ENCODE measurements around the gene BICDL2. TPM values are rescaled to one million over a fixed set of nuclear protein-coding genes. Genes with fewer than 3 reads are reported as not detected.

The BICDL2 gene
- total and polyA plus RNA-seq, 2 of the 4 experiments (the other 2 are of a cell fraction) = 0.17 to 0.18 TPM

DNA sequence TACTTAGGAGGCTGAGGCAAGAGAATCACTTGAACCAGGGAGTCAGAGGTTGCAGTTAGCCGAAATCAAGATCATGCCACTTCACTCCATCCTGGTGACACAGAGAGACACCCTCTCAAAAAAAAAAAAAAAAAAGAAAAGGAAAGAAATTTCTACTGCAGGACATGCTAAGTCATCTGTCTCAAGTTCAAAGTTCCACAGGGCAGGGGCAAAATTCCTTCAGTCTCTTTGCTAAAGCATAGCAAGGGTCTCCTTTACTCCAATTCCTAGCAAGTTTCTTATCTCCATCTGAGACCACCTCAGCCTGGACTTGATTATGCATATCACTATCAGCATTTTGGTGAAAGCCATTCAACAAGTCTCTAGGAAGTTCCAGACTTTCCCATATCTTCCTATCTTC, 47.7 kb upstream of the BICDL2 start:
- Histone ChIP-seq H4K5ac (ENCODE audit: low read depth, low read length) (no peak overlapping the region), H3K23ac (ENCODE audit: low read depth, low read length) (no peak overlapping the region), H3K9me1 (ENCODE audit: insufficient read depth, low read length) (no peaks in the 10 kb centered on the region), H2AK9ac (replicated peaks; ENCODE audit: low read depth, low read length, poor library complexity) (no peak overlapping the region), H2BK15ac (ENCODE audit: low read depth, low read length) (no peak overlapping the region), H3K27ac (ENCODE audit: insufficient read depth, low read length) (no peak overlapping the region), H3K79me1 (ENCODE audit: low read depth in 1 of 2, low read length in 2 of 2) (no peaks in the 10 kb centered on the region), H3K4me2 (ENCODE audit: low read depth, low read length) (no peak overlapping the region), H4K8ac (ENCODE audit: low read depth in 2 of 2, low read length in 2 of 2) (no peak overlapping the region), H3K4me3 (ENCODE audit: insufficient read depth, low read depth, low read length) (no peak overlapping the region), H3K9ac (ENCODE audit: low read depth, low read length) (no peak overlapping the region), H3K27me3 (ENCODE audit: control insufficient read depth, insufficient read depth, low read length) (peaks cover 19% of the 10 kb centered on the region), H2BK120ac (ENCODE audit: low read depth, low read length) (no peak overlapping the region), H3K14ac (replicated peaks; ENCODE audit: low read depth, low read length) (no peak overlapping the region), H3K36me3 (ENCODE audit: control insufficient read depth, insufficient read depth, low read length) (no peaks in the 10 kb centered on the region), H3K9me3 (ENCODE audit: control insufficient read depth, insufficient read depth, low read length) (no peaks in the 10 kb centered on the region), H2AFZ (replicated peaks; ENCODE audit: low read length, poor library complexity) (no peak overlapping the region), H3K56ac (ENCODE audit: extremely low read depth, insufficient read depth, low read length) (no peak overlapping the region), H3K4me1 (ENCODE audit: control insufficient read depth, insufficient read depth, low read length) (no peaks in the 10 kb centered on the region), H3K4ac (ENCODE audit: low read depth, low read length) (no peak overlapping the region), H2BK20ac (ENCODE audit: low read depth, low read length) (no peak overlapping the region), H2AK5ac (ENCODE audit: low read depth, low read length) (no peak overlapping the region), H4K20me1 (ENCODE audit: insufficient read depth, low read length) (no peaks in the 10 kb centered on the region), H4K91ac (ENCODE audit: insufficient read depth, low read depth, low read length) (no peak overlapping the region), H3K18ac (ENCODE audit: low read depth, low read length) (no peak overlapping the region), H2BK5ac (ENCODE audit: low read depth, low read length, poor library complexity, severe bottlenecking) (no peak overlapping the region)
- ChIA-PET CTCF (no interaction called here), POLR2A (ENCODE audit: unreplicated experiment) (no interaction called here)
- no CpG with 5 or more reads among the region's 1 CpG for WGBS, 2 experiments (ENCODE audit: extremely low coverage in 2 of 2, insufficient read length in 1 of 2)
- ATAC-seq (ENCODE audit: low read depth) (no peak), DNase-seq (no peak)
- TF ChIP-seq RCOR1 (IDR thresholded peaks at IDR 0.05; ENCODE audit: insufficient replicate concordance, low read length) (no peak), MXI1 (IDR thresholded peaks at IDR 0.05; ENCODE audit: borderline replicate concordance, low read depth, low read length) (no peak), MAZ (IDR thresholded peaks at IDR 0.05; ENCODE audit: borderline replicate concordance, low read depth, low read length) (no peak), CEBPB (IDR thresholded peaks at IDR 0.05; ENCODE audit: low read depth, low read length) (no peak), BHLHE40 (IDR thresholded peaks at IDR 0.05; ENCODE audit: low read depth, low read length) (no peak), CHD1 (IDR thresholded peaks at IDR 0.05; ENCODE audit: low read depth, low read length) (no peak)
- TF ChIP-seq, protein P1, sequence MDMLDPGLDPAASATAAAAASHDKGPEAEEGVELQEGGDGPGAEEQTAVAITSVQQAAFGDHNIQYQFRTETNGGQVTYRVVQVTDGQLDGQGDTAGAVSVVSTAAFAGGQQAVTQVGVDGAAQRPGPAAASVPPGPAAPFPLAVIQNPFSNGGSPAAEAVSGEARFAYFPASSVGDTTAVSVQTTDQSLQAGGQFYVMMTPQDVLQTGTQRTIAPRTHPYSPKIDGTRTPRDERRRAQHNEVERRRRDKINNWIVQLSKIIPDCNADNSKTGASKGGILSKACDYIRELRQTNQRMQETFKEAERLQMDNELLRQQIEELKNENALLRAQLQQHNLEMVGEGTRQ (IDR thresholded peaks at IDR 0.05; ENCODE audit: low read depth, low read length) = no peak
- TF ChIP-seq, protein P2, sequence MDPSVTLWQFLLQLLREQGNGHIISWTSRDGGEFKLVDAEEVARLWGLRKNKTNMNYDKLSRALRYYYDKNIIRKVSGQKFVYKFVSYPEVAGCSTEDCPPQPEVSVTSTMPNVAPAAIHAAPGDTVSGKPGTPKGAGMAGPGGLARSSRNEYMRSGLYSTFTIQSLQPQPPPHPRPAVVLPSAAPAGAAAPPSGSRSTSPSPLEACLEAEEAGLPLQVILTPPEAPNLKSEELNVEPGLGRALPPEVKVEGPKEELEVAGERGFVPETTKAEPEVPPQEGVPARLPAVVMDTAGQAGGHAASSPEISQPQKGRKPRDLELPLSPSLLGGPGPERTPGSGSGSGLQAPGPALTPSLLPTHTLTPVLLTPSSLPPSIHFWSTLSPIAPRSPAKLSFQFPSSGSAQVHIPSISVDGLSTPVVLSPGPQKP (IDR thresholded peaks at IDR 0.05; ENCODE audit: borderline replicate concordance, low read depth, low read length) = no peak
- BruUV-seq (replicated peaks) = no TSS peak
- dilution Hi-C loops (cut with HindIII; ENCODE audit: low sequenced_read_pairs, unreplicated experiment) (no loop called here), intact Hi-C loops (cut with micrococcal nuclease) (no loop called here), in situ Hi-C loops (cut with MboI; ENCODE audit: low sequenced_read_pairs) (no loop called here)

All from IMR-90 (cell line).